HepG2 (cell line): ENCODE data around the gene CLMP. TPM values are rescaled to one million over a fixed set of nuclear protein-coding genes. Genes with fewer than 3 reads are reported as not detected.

Experiments used
- ATAC-seq: fragments of 200-7000 bp; cut with Tn5 transposase; 3 replicates; pipeline ENCODE4 v1.9.1; 2020; ENCODE audit warnings: mild to moderate bottlenecking, moderate library complexity
- BruUV-seq: library from RNA; stranded (reverse); fragments of 400-500 nt; replicated peaks from 2 replicates; lab custom pipeline; 2021; lab: Mats Ljungman, UMichigan
- CTCF ChIA-PET: fragments of 300-600 bp; formaldehyde crosslinking; extraction: SDS; loops from one replicate; lab custom pipeline; 2021; ENCODE audit warnings: low total read pairs, inconsistent platforms, low intra/inter-chr PET ratio; lab: Yijun Ruan, JAX
- POLR2A ChIA-PET: fragments of 350-600 bp; sonication (Branson Sonifier 250); formaldehyde crosslinking; loops from one replicate; lab custom pipeline; 2020; ENCODE audit warnings: antibody characterized with exemption, inconsistent platforms; lab: Yijun Ruan, JAX
- DNase-seq: peaks from one replicate; pipeline ENCODE4 v3.0.0-alpha.2; 2015; ENCODE audit warnings: low spot score
- FAIRE-seq: peaks from 3 replicates; lab custom pipeline; 2011; peaks lifted over from hg19 to GRCh38; lab: Jason Lieb, UNC
- H2AFZ ChIP-seq: one replicate; pipeline ENCODE4 v1.6.1; 2011; ENCODE audit warnings: low read length, inconsistent platforms
- H3K27ac ChIP-seq: fragments of 300-600 bp; 3 replicates; pipeline ENCODE4 v1.8.0; 2011; ENCODE audit warnings: mixed run types, mild to moderate bottlenecking, mixed read lengths, low read length, inconsistent platforms; ENCODE audit not compliant: insufficient read depth; ENCODE audit errors: extremely low read length
- H3K27me3 ChIP-seq, 2 experiments: fragments of 200-600 bp in 1 of 2; 2 replicates in 1 of 2; 3 replicates in 1 of 2; pipeline versions ENCODE4 v1.6.0 to v1.8.0; 2011; ENCODE audit warnings: low read length in 2 of 2, mild to moderate bottlenecking in 2 of 2, moderate library complexity in 2 of 2, inconsistent platforms in 1 of 2; ENCODE audit not compliant: insufficient read depth in 2 of 2, control insufficient read depth in 1 of 2
- H3K36me3 ChIP-seq, 2 experiments: fragments of 200-600 bp in 1 of 2; replicated peaks in 1 of 2; 2 replicates in 1 of 2; 3 replicates in 1 of 2; pipeline versions ENCODE4 v1.5.1 to v1.8.0; 2011; ENCODE audit warnings: low read length in 2 of 2, inconsistent platforms in 1 of 2; ENCODE audit not compliant: insufficient read depth in 2 of 2, control insufficient read depth in 1 of 2
- H3K4me1 ChIP-seq: 2 replicates; pipeline ENCODE4 v1.5.1; 2012; ENCODE audit warnings: low read length, inconsistent platforms; ENCODE audit not compliant: insufficient read depth
- H3K4me2 ChIP-seq: 2 replicates; pipeline ENCODE4 v1.6.0; 2011; ENCODE audit warnings: low read depth, low read length, inconsistent platforms
- H3K4me3 ChIP-seq, 3 experiments: fragments of 200-600 bp in 1 of 3; sonication (generic), shearing (Covaris generic) in 1 of 3; replicated peaks in 1 of 3; 2 replicates each; pipeline ENCODE4 v1.5.1; 2011 to 2016; ENCODE audit warnings: low read length in 3 of 3, inconsistent platforms in 2 of 3, low read depth in 2 of 3, mild to moderate bottlenecking in 2 of 3, control low read depth in 1 of 3, mixed read lengths in 1 of 3; ENCODE audit not compliant: insufficient read depth in 1 of 3
- H3K79me2 ChIP-seq: one replicate; pipeline ENCODE4 v1.6.1; 2011; ENCODE audit warnings: low read length, inconsistent platforms; ENCODE audit not compliant: insufficient read depth
- H3K9ac ChIP-seq: 2 replicates; pipeline ENCODE4 v1.6.0; 2011; ENCODE audit warnings: mild to moderate bottlenecking, low read depth, low read length, inconsistent platforms; ENCODE audit not compliant: insufficient read depth
- H3K9me3 ChIP-seq: 2 replicates; pipeline ENCODE4 v1.5.1; 2012; ENCODE audit warnings: mild to moderate bottlenecking, low read length
- H4K20me1 ChIP-seq: 2 replicates; pipeline ENCODE4 v1.6.0; 2011; ENCODE audit warnings: inconsistent platforms, mild to moderate bottlenecking, low read length, moderate library complexity; ENCODE audit not compliant: insufficient read depth
- ARHGAP35 ChIP-seq: sonication (generic); formaldehyde crosslinking; IDR thresholded peaks from 2 replicates; pipeline ENCODE4 v1.9.0; 2022; ENCODE audit warnings: mild to moderate bottlenecking, inconsistent platforms, moderate library complexity, missing genetic modification reagents, borderline replicate concordance
- BATF2 ChIP-seq: sonication (generic); formaldehyde crosslinking; IDR thresholded peaks from 2 replicates; pipeline ENCODE4 v1.8.0; 2022; ENCODE audit warnings: mild to moderate bottlenecking, missing genetic modification reagents, moderate library complexity
- GABPB1 ChIP-seq: IDR thresholded peaks from 2 replicates; pipeline ENCODE4 v1.6.1; 2016; ENCODE audit warnings: mild to moderate bottlenecking, missing genetic modification reagents, moderate library complexity, missing compliant biosample characterization
- GLI4 ChIP-seq: sonication (generic); formaldehyde crosslinking; IDR thresholded peaks from 2 replicates; pipeline ENCODE4 v1.5.1; 2020; ENCODE audit warnings: missing genetic modification reagents, mild to moderate bottlenecking, moderate library complexity, borderline replicate concordance
- GPN1 ChIP-seq: sonication (generic); formaldehyde crosslinking; IDR thresholded peaks from 2 replicates; pipeline ENCODE4 v1.5.1; 2020; ENCODE audit warnings: missing genetic modification reagents, borderline replicate concordance
- HNRNPL ChIP-seq: fragments of 200-400 bp; formaldehyde crosslinking; IDR thresholded peaks from 2 replicates; pipeline ENCODE4 v1.6.1; 2017; ENCODE audit warnings: mild to moderate bottlenecking, low read depth, low read length
- NFYB ChIP-seq: sonication (generic); formaldehyde crosslinking; IDR thresholded peaks from 2 replicates; pipeline ENCODE4 v1.4.0; 2020; ENCODE audit warnings: missing genetic modification reagents
- NRL ChIP-seq: sonication (generic); formaldehyde crosslinking; IDR thresholded peaks from 2 replicates; pipeline ENCODE4 v1.5.0; 2020; ENCODE audit warnings: missing genetic modification reagents, mild to moderate bottlenecking, moderate library complexity, borderline replicate concordance
- RBM39 ChIP-seq: fragments of 200-400 bp; formaldehyde crosslinking; IDR thresholded peaks from one replicate; pipeline ENCODE4 v1.6.1; 2018; ENCODE audit warnings: antibody characterized with exemption, mild to moderate bottlenecking, low read depth, low read length; ENCODE audit not compliant: poor library complexity, severe bottlenecking
- TBP ChIP-seq: sonication (generic); formaldehyde crosslinking; IDR thresholded peaks from 2 replicates; pipeline ENCODE4 v1.5.0; 2020; ENCODE audit warnings: missing genetic modification reagents
- ZBTB1 ChIP-seq: sonication (generic); formaldehyde crosslinking; IDR thresholded peaks from 2 replicates; pipeline ENCODE4 v1.4.0; 2020; ENCODE audit warnings: missing genetic modification reagents, borderline replicate concordance
- ZFYVE20 ChIP-seq: sonication (generic); formaldehyde crosslinking; IDR thresholded peaks from 2 replicates; pipeline ENCODE4 v1.8.0; 2023; ENCODE audit warnings: low read depth, mild to moderate bottlenecking, moderate library complexity, missing genetic modification reagents, borderline replicate concordance
- ZNF234 ChIP-seq: sonication (generic); formaldehyde crosslinking; conservative IDR thresholded peaks from 2 replicates; pipeline ENCODE4 v1.5.1; 2020; ENCODE audit warnings: mild to moderate bottlenecking, missing genetic modification reagents
- ZNF354B ChIP-seq: sonication (generic); formaldehyde crosslinking; IDR thresholded peaks from 2 replicates; pipeline ENCODE4 v1.8.0; 2022; ENCODE audit warnings: mild to moderate bottlenecking, missing genetic modification reagents
- ZNF431 ChIP-seq: sonication (generic); formaldehyde crosslinking; IDR thresholded peaks from 2 replicates; pipeline ENCODE4 v1.9.0; 2022; ENCODE audit warnings: missing genetic modification reagents, low read depth, mild to moderate bottlenecking, borderline replicate concordance
- ZNF609 ChIP-seq: sonication (generic); formaldehyde crosslinking; IDR thresholded peaks from 2 replicates; pipeline ENCODE4 v1.4.0; 2020; ENCODE audit warnings: mild to moderate bottlenecking, missing genetic modification reagents, borderline replicate concordance
- ZNF616 ChIP-seq: sonication (generic); formaldehyde crosslinking; IDR thresholded peaks from 2 replicates; pipeline ENCODE4 v1.5.0; 2020; ENCODE audit warnings: low read depth, mild to moderate bottlenecking, missing genetic modification reagents
- ZNF703 ChIP-seq: sonication (generic); formaldehyde crosslinking; IDR thresholded peaks from 2 replicates; pipeline ENCODE4 v1.5.1; 2020; ENCODE audit warnings: missing genetic modification reagents, mild to moderate bottlenecking, moderate library complexity, borderline replicate concordance
- ZNF720 ChIP-seq: sonication (generic); formaldehyde crosslinking; IDR thresholded peaks from 2 replicates; pipeline ENCODE4 v1.4.0; 2020; ENCODE audit warnings: missing genetic modification reagents
- WGBS: methylation state at CpG from one replicate; pipeline ENCODE4 v1.1.6; 2017; ENCODE audit warnings: low lambda C conversion rate; 5-methylcytosine and 5-hydroxymethylcytosine counted together
- in situ Hi-C: cut with HindIII; loops from 2 replicates; pipeline ENCODE4 v1.10.0; 2017; ENCODE audit warnings: low pct_unique_long_range_greater_than_20kb; ENCODE audit not compliant: extremely low pct_ligation_motif_present
- intact Hi-C: fragments of 100-400 bp; cut with micrococcal nuclease; formaldehyde crosslinking; loops from one replicate; pipeline ENCODE4 v1.10.0; 2022; ENCODE audit not compliant: unreplicated experiment
- polyA plus RNA-seq, 8 experiments: library from polyadenylated mRNA; depleted of rRNA in 3 of 8; stranded (reverse) in 7 of 8; unstranded in 1 of 8; fragments of >200 nt; fragmentation: Illumina TruSeq in 4 of 8; extraction: Trizol in 4 of 8; gene quantifications; 2 replicates each; pipeline versions ENCODE4 v1.2.1 to v1.2.3, GENCODE V29; 2011 to 2016; ENCODE audit warnings: low read depth in 4 of 8, missing spikeins in 1 of 8, mixed read lengths in 1 of 8; ENCODE audit not compliant: insufficient read depth in 1 of 8
- total RNA-seq, 5 experiments: library from RNA; depleted of rRNA; stranded (reverse); fragments of >200 nt; fragmentation: Illumina TruSeq; extraction: Trizol; gene quantifications; 2 replicates each; pipeline ENCODE4 v1.2.3, GENCODE V29; 2016; ENCODE audit warnings: low read depth in 1 of 5

The CLMP gene
- total and polyA plus RNA-seq, 2 of the 13 experiments (the other 11 are each of a cell fraction or from before 2014, with no cell fraction given), result not detected

- CTCF ChIA-PET, result no interaction called here
- Histone ChIP-seq H3K79me2 (no peaks in the 10 kb centered on the region), H3K4me2 (no peak overlapping the region), H3K9ac (no peak overlapping the region), H3K27me3 (peaks cover 2 to 25% of the 10 kb centered on the region in 2 experiments; a peak in 3 of 5 replicates), H4K20me1 (no peaks in the 10 kb centered on the region), H3K36me3 (no peaks in the 10 kb centered on the region), H3K4me3 (no peak overlapping the region), H3K4me1 (peaks cover 8% of the 10 kb centered on the region; the same call in 1 of the 2 replicates), H2AFZ (no peak overlapping the region), H3K9me3 (no peaks in the 10 kb centered on the region), H3K27ac (no peak overlapping the region)
- DNase-seq, result no peak
- intact Hi-C loops, result no loop called here
- FAIRE-seq, result no peak
- 23% methylated on average over 16 of the region's 17 CpGs for WGBS
- no peak for ATAC-seq
- in situ Hi-C loops, result no loop called here
- POLR2A ChIA-PET, result no interaction called here
- no TSS peak for BruUV-seq
- TF ChIP-seq RBM39 (no peak), ZNF354B (CRISPR knock-in tag) (no peak), ZNF720 (CRISPR knock-in tag) (no peak), ZNF616 (CRISPR knock-in tag) (no peak), TBP (CRISPR knock-in tag) (no peak), GLI4 (CRISPR knock-in tag) (no peak), BATF2 (CRISPR knock-in tag) (no peak), ZNF431 (no peak), ZNF234 (CRISPR knock-in tag) (no peak), HNRNPL (no peak), ZBTB1 (no peak), ZNF703 (CRISPR knock-in tag) (no peak), NFYB (no peak), GPN1 (CRISPR knock-in tag) (no peak), ZFYVE20 (CRISPR knock-in tag) (no peak), NRL (CRISPR knock-in tag) (no peak), GABPB1 (CRISPR knock-in tag) (no peak), ZNF609 (CRISPR knock-in tag) (no peak), ARHGAP35 (CRISPR knock-in tag) (no peak)
Observed at GRCh38 chr11:123187665-123188507, 7.2 kb downstream of the CLMP start.
